ENCODE data around the gene TMEM60. TPM values are rescaled to one million over a fixed set of nuclear protein-coding genes. Genes with fewer than 3 reads are reported as not detected.

TMEM60 gene
- total RNA-seq, 1 donor from 2014 or later = 15.3 TPM

- Mint-ChIP-seq H3K4me1 (peaks cover 82% of the 10 kb centered on the region), H3K36me3 (ENCODE audit: low read depth) (peaks cover 47% of the 10 kb centered on the region), H3K9me3 (peaks cover 26% of the 10 kb centered on the region), H3K27ac (peak overlapping the region; percentile 73), H3K27me3 (no peaks in the 10 kb centered on the region), H3K4me3 (peak overlapping the region; percentile 15)
- DNase-seq (no peak), ATAC-seq (ENCODE audit: low read depth) (no peak)
- POLR2A ChIA-PET = interaction anchor here (1.2 to 3.4 kb wide), 4 partner anchors 9 to 26 kb away, joined by 16 to 29 read pairs (median 18); partner anchors contain the start of genes PHTF2 and TMEM60
- TF ChIP-seq CTCF (IDR thresholded peaks at IDR 0.05) = no peak
- intact Hi-C loops (cut with micrococcal nuclease) = loop anchor here (2.0 kb wide), 1 partner anchor 14 kb away; no protein-coding TSS in a partner anchor
- CTCF ChIA-PET = no interaction called here
Measured at GRCh38 chr7:77825131-77825530, 26.9 kb upstream of the TMEM60 start.

- H3K4me3 Mint-ChIP-seq = peak overlapping the region; percentile 15
- peaks cover 80% of the 10 kb centered on the region for H3K4me1 Mint-ChIP-seq
- intact Hi-C loops (cut with micrococcal nuclease) = loop anchor here (1.0 to 2.0 kb wide), 6 partner anchors 9 to 82 kb away; partner anchors contain the start of genes PHTF2 and TMEM60
Measured at GRCh38 chr7:77824636-77825035, 26.4 kb upstream of the TMEM60 start.

GRCh38 chr7:77823787-77824186 is 25.6 kb upstream of the TMEM60 start:
- Mint-ChIP-seq H3K27ac (peak overlapping the region; percentile 97), H3K36me3 (ENCODE audit: low read depth) (peaks cover 59% of the 10 kb centered on the region), H3K4me1 (peaks cover 81% of the 10 kb centered on the region), H3K27me3 (no peaks in the 10 kb centered on the region), H3K9me3 (peaks cover 32% of the 10 kb centered on the region), H3K4me3 (peak overlapping the region; percentile 83)
- no peak for TF ChIP-seq CTCF (IDR thresholded peaks at IDR 0.05)
- CTCF ChIA-PET = interaction anchor here (0.8 to 1.0 kb wide), 2 partner anchors 20 to 24 kb away, joined by 3 to 4 read pairs; no protein-coding TSS in a partner anchor
- no peak for DNase-seq
- ATAC-seq (ENCODE audit: low read depth) = peak; percentile 35
- POLR2A ChIA-PET = interaction anchor here (0.7 to 3.4 kb wide), 11 partner anchors 10 to 121 kb away, joined by 3 to 29 read pairs (median 5); partner anchors contain the start of genes PHTF2 and TMEM60
- intact Hi-C loops (cut with micrococcal nuclease) = loop anchor here (1.0 to 2.0 kb wide), 6 partner anchors 10 to 83 kb away; partner anchors contain the start of genes PHTF2 and TMEM60

More at GRCh38 chr7:77824636-77825035, 26.4 kb upstream of the TMEM60 start:
- no peak for DNase-seq
- Mint-ChIP-seq H3K27me3 (no peaks in the 10 kb centered on the region), H3K36me3 (ENCODE audit: low read depth) (peaks cover 52% of the 10 kb centered on the region), H3K9me3 (peaks cover 26% of the 10 kb centered on the region), H3K27ac (peak overlapping the region; percentile 97)
- ChIA-PET POLR2A (interaction anchor here (0.5 to 3.4 kb wide), 11 partner anchors 10 to 122 kb away, joined by 3 to 29 read pairs (median 5); partner anchors contain the start of genes PHTF2 and TMEM60), CTCF (interaction anchor here (0.8 to 1.0 kb wide), 2 partner anchors 21 to 25 kb away, joined by 3 to 4 read pairs; no protein-coding TSS in a partner anchor)
- TF ChIP-seq CTCF (IDR thresholded peaks at IDR 0.05) = no peak
- no peak for ATAC-seq (ENCODE audit: low read depth)

GRCh38 chr7:77822269-77822668 is 24.0 kb upstream of the TMEM60 start:
- H3K27ac Mint-ChIP-seq = peak overlapping the region; percentile 73
- POLR2A ChIA-PET = interaction anchor here (0.7 to 1.4 kb wide), 4 partner anchors 10 to 265 kb away, joined by 3 to 4 read pairs (median 3); no protein-coding TSS in a partner anchor
- ATAC-seq (ENCODE audit: low read depth) (no peak), DNase-seq (no peak)
- peaks cover 74% of the 10 kb centered on the region for H3K4me1 Mint-ChIP-seq
- peaks cover 74% of the 10 kb centered on the region for H3K36me3 Mint-ChIP-seq (ENCODE audit: low read depth)
- intact Hi-C loops (cut with micrococcal nuclease) = no loop called here
- TF ChIP-seq CTCF (IDR thresholded peaks at IDR 0.05) = no peak
- peaks cover 38% of the 10 kb centered on the region for H3K9me3 Mint-ChIP-seq
- CTCF ChIA-PET = no interaction called here
- H3K27me3 Mint-ChIP-seq = no peaks in the 10 kb centered on the region
- H3K4me3 Mint-ChIP-seq = no peak overlapping the region

GRCh38 chr7:77820967-77821366 is 22.7 kb upstream of the TMEM60 start:
- peaks cover 77% of the 10 kb centered on the region for H3K36me3 Mint-ChIP-seq (ENCODE audit: low read depth)
- H3K4me1 Mint-ChIP-seq = peaks cover 70% of the 10 kb centered on the region
- ChIA-PET POLR2A (interaction anchor here (0.6 kb wide), 2 partner anchors 24 to 388 kb away, joined by 4 to 6 read pairs; no protein-coding TSS in a partner anchor), CTCF (no interaction called here)
- no peaks in the 10 kb centered on the region for H3K27me3 Mint-ChIP-seq
- intact Hi-C loops (cut with micrococcal nuclease) = no loop called here
- peak overlapping the region; percentile 73 for H3K27ac Mint-ChIP-seq
- ATAC-seq (ENCODE audit: low read depth) = no peak
- H3K4me3 Mint-ChIP-seq = no peak overlapping the region
- no peak for TF ChIP-seq CTCF (IDR thresholded peaks at IDR 0.05)
- no peak for DNase-seq
- H3K9me3 Mint-ChIP-seq = peaks cover 38% of the 10 kb centered on the region

Data from activated B cell treated with CpG ODN at 0.5 μM for 24 hours (primary cell).